Measurements from ENCODE around the gene MPV17. TPM values are rescaled to one million over a fixed set of nuclear protein-coding genes. Genes with fewer than 3 reads are reported as not detected.

The MPV17 gene
- total and polyA plus RNA-seq, 2 of the 13 experiments (the other 11 are each of a cell fraction or from before 2014, with no cell fraction given) = 48.9 to 129 TPM

DNA sequence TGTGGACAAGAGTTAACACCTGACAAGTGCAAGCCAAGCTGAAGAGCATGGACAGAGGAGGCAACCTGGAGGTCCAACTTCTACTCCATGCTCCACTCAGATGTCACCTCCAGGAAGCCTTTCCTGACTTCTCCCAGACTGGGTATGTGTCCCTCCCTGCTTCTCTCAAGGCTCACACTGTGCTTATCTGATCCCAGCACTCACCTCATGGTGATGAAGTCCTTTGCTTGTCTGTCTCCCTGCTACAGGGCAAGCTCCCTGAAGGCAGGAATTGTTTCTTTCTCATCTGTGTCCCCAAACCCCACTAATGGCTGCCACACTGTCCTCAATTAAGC is 57.4 kb downstream of the MPV17 start:
- H2AFZ ChIP-seq (ENCODE audit: low read length) = no peak overlapping the region
- no peak overlapping the region for H3K9ac ChIP-seq (ENCODE audit: insufficient read depth, low read depth, low read length)
- H3K4me3 ChIP-seq (replicated peaks in 1 of 3; ENCODE audit: insufficient read depth in 1 of 3, low read depth in 2 of 3, low read length in 3 of 3) = no peak overlapping the region
- FAIRE-seq = no peak
- no peak overlapping the region for H3K4me2 ChIP-seq (ENCODE audit: low read depth, low read length)
- peaks cover 19 to 79% of the 10 kb centered on the region in 2 experiments for H3K27me3 ChIP-seq (ENCODE audit: control insufficient read depth in 1 of 2, insufficient read depth in 2 of 2, low read length in 2 of 2)
- DNase-seq (ENCODE audit: low spot score) = no peak
- no peaks in the 10 kb centered on the region for H4K20me1 ChIP-seq (ENCODE audit: insufficient read depth, low read length)
- in situ Hi-C loops (cut with HindIII; ENCODE audit: extremely low pct_ligation_motif_present, low pct_unique_long_range_greater_than_20kb) (no loop called here), intact Hi-C loops (cut with micrococcal nuclease; ENCODE audit: unreplicated experiment) (loop anchor here (1.0 to 2.0 kb wide), 3 partner anchors 15 to 38 kb away; no protein-coding TSS in a partner anchor)
- POLR2A ChIA-PET = interaction anchor here (0.8 kb wide), 1 partner anchor 18 kb away, joined by 3 read pairs; no protein-coding TSS in a partner anchor
- H3K36me3 ChIP-seq (replicated peaks in 1 of 2; ENCODE audit: control insufficient read depth in 1 of 2, insufficient read depth in 2 of 2, low read length in 2 of 2) = no peaks in the 10 kb centered on the region
- CTCF ChIA-PET (ENCODE audit: low intra/inter-chr PET ratio, low total read pairs) = interaction anchor here (1.8 to 3.6 kb wide), 3 partner anchors 14 to 38 kb away, joined by 7 to 29 read pairs (median 20); no protein-coding TSS in a partner anchor
- no TSS peak for BruUV-seq (replicated peaks)
- peaks cover 26% of the 10 kb centered on the region for H3K4me1 ChIP-seq (ENCODE audit: insufficient read depth, low read length)
- H3K9me3 ChIP-seq (ENCODE audit: low read length) = no peaks in the 10 kb centered on the region
- H3K27ac ChIP-seq (ENCODE audit: extremely low read length, insufficient read depth, low read length) = no peak overlapping the region
- no peak for ATAC-seq
- H3K79me2 ChIP-seq (ENCODE audit: insufficient read depth, low read length) = no peaks in the 10 kb centered on the region
- TF ChIP-seq ZNF558 (CRISPR knock-in tag; IDR thresholded peaks at IDR 0.05; ENCODE audit: borderline replicate concordance) (no peak), ZNF143 (CRISPR knock-in tag; IDR thresholded peaks at IDR 0.05) (0 out of 2 replicates have a peak, but pooled peaks have one; percentile 10), ZBTB3 (CRISPR knock-in tag; IDR thresholded peaks at IDR 0.05; ENCODE audit: borderline replicate concordance, low read depth) (0 out of 2 replicates have a peak, but pooled peaks have one; percentile 14), ISL2 (CRISPR knock-in tag; IDR thresholded peaks at IDR 0.05) (no peak), ZNF841 (CRISPR knock-in tag; IDR thresholded peaks at IDR 0.05; ENCODE audit: borderline replicate concordance) (no peak), KDM4B (CRISPR knock-in tag; IDR thresholded peaks at IDR 0.05) (no peak), ATRX (CRISPR knock-in tag; IDR thresholded peaks at IDR 0.05; ENCODE audit: borderline replicate concordance) (no peak), ASH2L (IDR thresholded peaks at IDR 0.05; ENCODE audit: insufficient read length, low read depth, low read length) (no peak), SALL1 (CRISPR knock-in tag; IDR thresholded peaks at IDR 0.05) (no peak), PITX1 (CRISPR knock-in tag; IDR thresholded peaks at IDR 0.05) (no peak), NAIF1 (CRISPR knock-in tag; IDR thresholded peaks at IDR 0.05; ENCODE audit: borderline replicate concordance) (no peak), ZNF333 (CRISPR knock-in tag; IDR thresholded peaks at IDR 0.05; ENCODE audit: borderline replicate concordance) (no peak), ISX (CRISPR knock-in tag; conservative IDR thresholded peaks at IDR 0.05) (0 out of 2 replicates have a peak, but pooled peaks have one; percentile 4)
- TF ChIP-seq, protein P1, sequence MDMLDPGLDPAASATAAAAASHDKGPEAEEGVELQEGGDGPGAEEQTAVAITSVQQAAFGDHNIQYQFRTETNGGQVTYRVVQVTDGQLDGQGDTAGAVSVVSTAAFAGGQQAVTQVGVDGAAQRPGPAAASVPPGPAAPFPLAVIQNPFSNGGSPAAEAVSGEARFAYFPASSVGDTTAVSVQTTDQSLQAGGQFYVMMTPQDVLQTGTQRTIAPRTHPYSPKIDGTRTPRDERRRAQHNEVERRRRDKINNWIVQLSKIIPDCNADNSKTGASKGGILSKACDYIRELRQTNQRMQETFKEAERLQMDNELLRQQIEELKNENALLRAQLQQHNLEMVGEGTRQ (IDR thresholded peaks at IDR 0.05; ENCODE audit: low read depth, low read length) = 0 out of 2 replicates have a peak, but pooled peaks have one; percentile 5
- TF ChIP-seq, protein P1 (CRISPR knock-in tag; IDR thresholded peaks at IDR 0.05; ENCODE audit: borderline replicate concordance) = no peak
- TF ChIP-seq, protein P2, sequence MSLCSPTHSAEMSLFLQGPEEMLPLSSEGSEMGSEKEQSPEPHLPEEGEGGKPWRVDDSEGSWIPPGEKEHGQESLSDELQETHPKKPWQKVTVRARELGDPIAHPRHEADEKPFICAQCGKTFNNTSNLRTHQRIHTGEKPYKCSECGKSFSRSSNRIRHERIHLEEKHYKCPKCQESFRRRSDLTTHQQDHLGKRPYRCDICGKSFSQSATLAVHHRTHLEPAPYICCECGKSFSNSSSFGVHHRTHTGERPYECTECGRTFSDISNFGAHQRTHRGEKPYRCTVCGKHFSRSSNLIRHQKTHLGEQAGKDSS (CRISPR knock-in tag; IDR thresholded peaks at IDR 0.05; ENCODE audit: borderline replicate concordance, low read depth) = peak; percentile 5; the same call in 1 of the 2 replicates
- TF ChIP-seq, protein P3, sequence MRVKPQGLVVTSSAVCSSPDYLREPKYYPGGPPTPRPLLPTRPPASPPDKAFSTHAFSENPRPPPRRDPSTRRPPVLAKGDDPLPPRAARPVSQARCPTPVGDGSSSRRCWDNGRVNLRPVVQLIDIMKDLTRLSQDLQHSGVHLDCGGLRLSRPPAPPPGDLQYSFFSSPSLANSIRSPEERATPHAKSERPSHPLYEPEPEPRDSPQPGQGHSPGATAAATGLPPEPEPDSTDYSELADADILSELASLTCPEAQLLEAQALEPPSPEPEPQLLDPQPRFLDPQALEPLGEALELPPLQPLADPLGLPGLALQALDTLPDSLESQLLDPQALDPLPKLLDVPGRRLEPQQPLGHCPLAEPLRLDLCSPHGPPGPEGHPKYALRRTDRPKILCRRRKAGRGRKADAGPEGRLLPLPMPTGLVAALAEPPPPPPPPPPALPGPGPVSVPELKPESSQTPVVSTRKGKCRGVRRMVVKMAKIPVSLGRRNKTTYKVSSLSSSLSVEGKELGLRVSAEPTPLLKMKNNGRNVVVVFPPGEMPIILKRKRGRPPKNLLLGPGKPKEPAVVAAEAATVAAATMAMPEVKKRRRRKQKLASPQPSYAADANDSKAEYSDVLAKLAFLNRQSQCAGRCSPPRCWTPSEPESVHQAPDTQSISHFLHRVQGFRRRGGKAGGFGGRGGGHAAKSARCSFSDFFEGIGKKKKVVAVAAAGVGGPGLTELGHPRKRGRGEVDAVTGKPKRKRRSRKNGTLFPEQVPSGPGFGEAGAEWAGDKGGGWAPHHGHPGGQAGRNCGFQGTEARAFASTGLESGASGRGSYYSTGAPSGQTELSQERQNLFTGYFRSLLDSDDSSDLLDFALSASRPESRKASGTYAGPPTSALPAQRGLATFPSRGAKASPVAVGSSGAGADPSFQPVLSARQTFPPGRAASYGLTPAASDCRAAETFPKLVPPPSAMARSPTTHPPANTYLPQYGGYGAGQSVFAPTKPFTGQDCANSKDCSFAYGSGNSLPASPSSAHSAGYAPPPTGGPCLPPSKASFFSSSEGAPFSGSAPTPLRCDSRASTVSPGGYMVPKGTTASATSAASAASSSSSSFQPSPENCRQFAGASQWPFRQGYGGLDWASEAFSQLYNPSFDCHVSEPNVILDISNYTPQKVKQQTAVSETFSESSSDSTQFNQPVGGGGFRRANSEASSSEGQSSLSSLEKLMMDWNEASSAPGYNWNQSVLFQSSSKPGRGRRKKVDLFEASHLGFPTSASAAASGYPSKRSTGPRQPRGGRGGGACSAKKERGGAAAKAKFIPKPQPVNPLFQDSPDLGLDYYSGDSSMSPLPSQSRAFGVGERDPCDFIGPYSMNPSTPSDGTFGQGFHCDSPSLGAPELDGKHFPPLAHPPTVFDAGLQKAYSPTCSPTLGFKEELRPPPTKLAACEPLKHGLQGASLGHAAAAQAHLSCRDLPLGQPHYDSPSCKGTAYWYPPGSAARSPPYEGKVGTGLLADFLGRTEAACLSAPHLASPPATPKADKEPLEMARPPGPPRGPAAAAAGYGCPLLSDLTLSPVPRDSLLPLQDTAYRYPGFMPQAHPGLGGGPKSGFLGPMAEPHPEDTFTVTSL (CRISPR knock-in tag; IDR thresholded peaks at IDR 0.05; ENCODE audit: borderline replicate concordance) = no peak

Measured in HepG2 (cell line).